ENCODE data around the gene AVPR1B. TPM values are rescaled to one million over a fixed set of nuclear protein-coding genes. Genes with fewer than 3 reads are reported as not detected.
A peak's percentile ranks its signal among the peaks of the same experiment; 100 is the strongest.

Gene AVPR1B
- total RNA-seq, 1 donor from 2014 or later: not detected

DNA sequence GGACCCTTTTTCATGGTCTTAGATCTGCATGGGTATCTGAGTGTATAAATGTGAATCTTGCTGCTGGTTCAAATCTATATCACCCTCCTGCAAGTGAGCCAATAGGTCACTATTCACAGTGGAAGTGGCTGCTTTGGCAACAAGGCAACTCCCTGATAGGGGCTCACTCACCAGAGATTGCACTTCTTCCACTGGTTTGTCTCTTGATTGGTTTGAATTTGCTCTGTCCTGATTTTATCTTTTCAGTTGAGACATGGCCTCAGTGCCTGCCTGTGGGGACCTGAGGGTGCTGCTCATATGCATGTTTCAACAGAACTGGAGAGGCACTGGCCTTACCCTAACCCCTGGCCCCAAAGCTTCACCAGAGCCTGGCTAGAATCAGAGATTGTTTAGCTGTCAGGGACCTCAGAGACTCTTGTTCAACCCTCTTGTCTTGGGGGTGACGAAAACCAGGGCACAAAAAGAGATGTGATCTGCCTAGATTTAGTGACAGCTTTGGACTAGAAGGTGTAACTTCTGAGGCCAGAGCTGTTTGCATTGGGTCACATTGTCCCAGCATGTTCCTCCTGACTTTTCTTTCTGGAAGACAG is 16.9 kb downstream of the AVPR1B start:
- H3K4me1 Mint-ChIP-seq (ENCODE audit: low read depth, unreplicated experiment): peaks cover 2% of the 10 kb centered on the region
- H3K9me3 Mint-ChIP-seq (ENCODE audit: unreplicated experiment): peaks cover 1% of the 10 kb centered on the region
- no peaks in the 10 kb centered on the region for H3K36me3 Mint-ChIP-seq (ENCODE audit: unreplicated experiment)

DNA sequence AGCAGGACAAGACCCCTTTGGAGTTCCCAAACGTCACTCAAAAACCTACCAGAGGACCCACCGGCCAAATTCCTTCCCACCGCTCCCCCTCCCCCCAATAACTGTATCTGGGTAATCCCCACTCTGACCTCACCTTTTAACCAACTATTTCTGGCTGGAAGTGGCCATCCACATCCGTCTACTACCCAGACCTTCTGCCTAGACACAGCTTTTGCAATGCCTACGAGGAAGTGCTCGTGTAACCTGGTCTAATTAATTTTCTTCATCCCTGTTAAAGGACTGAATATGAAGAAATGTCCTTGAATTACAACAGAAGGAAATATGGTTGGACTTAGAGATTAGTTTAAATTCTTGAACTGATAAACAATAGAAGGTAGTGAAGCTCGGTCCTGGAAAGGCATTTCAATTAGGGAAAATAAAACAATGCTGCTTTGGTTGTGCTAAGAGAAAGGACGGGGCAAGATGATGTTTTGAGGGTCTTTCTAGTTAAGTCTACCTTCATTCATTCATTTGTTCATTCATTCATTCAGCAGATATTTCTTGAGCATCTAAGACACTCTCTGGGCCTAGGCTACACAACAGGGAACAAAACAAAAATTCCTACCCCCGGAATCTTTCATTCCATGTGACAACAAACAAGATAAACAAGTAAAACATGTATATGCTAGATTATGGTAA is 18.8 kb downstream of the AVPR1B start:
- peaks cover 9% of the 10 kb centered on the region for H3K4me1 Mint-ChIP-seq (ENCODE audit: low read depth, unreplicated experiment)
- no peaks in the 10 kb centered on the region for H3K36me3 Mint-ChIP-seq (ENCODE audit: unreplicated experiment)
- DNase-seq: no peak
- H3K4me3 Mint-ChIP-seq (ENCODE audit: unreplicated experiment): no peak overlapping the region
- peaks cover 2% of the 10 kb centered on the region for H3K27me3 Mint-ChIP-seq (ENCODE audit: unreplicated experiment)
- TF ChIP-seq, protein P1, sequence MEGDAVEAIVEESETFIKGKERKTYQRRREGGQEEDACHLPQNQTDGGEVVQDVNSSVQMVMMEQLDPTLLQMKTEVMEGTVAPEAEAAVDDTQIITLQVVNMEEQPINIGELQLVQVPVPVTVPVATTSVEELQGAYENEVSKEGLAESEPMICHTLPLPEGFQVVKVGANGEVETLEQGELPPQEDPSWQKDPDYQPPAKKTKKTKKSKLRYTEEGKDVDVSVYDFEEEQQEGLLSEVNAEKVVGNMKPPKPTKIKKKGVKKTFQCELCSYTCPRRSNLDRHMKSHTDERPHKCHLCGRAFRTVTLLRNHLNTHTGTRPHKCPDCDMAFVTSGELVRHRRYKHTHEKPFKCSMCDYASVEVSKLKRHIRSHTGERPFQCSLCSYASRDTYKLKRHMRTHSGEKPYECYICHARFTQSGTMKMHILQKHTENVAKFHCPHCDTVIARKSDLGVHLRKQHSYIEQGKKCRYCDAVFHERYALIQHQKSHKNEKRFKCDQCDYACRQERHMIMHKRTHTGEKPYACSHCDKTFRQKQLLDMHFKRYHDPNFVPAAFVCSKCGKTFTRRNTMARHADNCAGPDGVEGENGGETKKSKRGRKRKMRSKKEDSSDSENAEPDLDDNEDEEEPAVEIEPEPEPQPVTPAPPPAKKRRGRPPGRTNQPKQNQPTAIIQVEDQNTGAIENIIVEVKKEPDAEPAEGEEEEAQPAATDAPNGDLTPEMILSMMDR (IDR thresholded peaks at IDR 0.05; ENCODE audit: partially characterized antibody, unreplicated experiment): no peak
- H3K9me3 Mint-ChIP-seq (ENCODE audit: unreplicated experiment): peaks cover 1% of the 10 kb centered on the region
- no peak overlapping the region for H3K27ac Mint-ChIP-seq (ENCODE audit: unreplicated experiment)

More for the DNA sequence above, 16.9 kb downstream of the AVPR1B start:
- H3K27me3 Mint-ChIP-seq (ENCODE audit: unreplicated experiment): peaks cover 2% of the 10 kb centered on the region
- H3K4me3 Mint-ChIP-seq (ENCODE audit: unreplicated experiment): no peak overlapping the region
- H3K27ac Mint-ChIP-seq (ENCODE audit: unreplicated experiment): no peak overlapping the region
- no peak for DNase-seq
- TF ChIP-seq, protein P1 (IDR thresholded peaks at IDR 0.05; ENCODE audit: partially characterized antibody, unreplicated experiment): no peak

DNA sequence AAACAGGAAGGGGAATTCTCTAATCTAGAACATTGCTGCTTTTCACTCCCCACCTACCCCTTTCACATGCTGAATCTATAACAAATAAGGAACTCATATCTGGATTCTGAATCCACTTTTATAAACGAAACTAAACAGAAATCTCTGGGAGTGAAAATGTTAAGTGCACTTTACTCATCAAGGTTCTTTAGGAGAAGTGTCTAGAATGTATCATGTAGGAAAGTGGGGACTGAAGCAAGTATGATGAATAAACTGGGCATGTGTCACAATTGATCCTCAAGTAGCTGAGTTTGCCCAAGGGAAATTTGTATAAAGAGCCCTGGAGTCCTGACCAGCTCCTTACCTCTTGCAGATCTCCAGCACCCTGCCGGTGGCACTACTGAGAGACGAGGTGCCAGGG is 19.8 kb downstream of the AVPR1B start:
- H3K4me3 Mint-ChIP-seq (ENCODE audit: unreplicated experiment): no peak overlapping the region
- H3K27me3 Mint-ChIP-seq (ENCODE audit: unreplicated experiment): peaks cover 2% of the 10 kb centered on the region
- no peaks in the 10 kb centered on the region for H3K36me3 Mint-ChIP-seq (ENCODE audit: unreplicated experiment)
- no peak for DNase-seq
- H3K4me1 Mint-ChIP-seq (ENCODE audit: low read depth, unreplicated experiment): peaks cover 9% of the 10 kb centered on the region
- H3K9me3 Mint-ChIP-seq (ENCODE audit: unreplicated experiment): peaks cover 1% of the 10 kb centered on the region
- H3K27ac Mint-ChIP-seq (ENCODE audit: unreplicated experiment): no peak overlapping the region
- TF ChIP-seq, protein P1 (IDR thresholded peaks at IDR 0.05; ENCODE audit: partially characterized antibody, unreplicated experiment): no peak

DNA sequence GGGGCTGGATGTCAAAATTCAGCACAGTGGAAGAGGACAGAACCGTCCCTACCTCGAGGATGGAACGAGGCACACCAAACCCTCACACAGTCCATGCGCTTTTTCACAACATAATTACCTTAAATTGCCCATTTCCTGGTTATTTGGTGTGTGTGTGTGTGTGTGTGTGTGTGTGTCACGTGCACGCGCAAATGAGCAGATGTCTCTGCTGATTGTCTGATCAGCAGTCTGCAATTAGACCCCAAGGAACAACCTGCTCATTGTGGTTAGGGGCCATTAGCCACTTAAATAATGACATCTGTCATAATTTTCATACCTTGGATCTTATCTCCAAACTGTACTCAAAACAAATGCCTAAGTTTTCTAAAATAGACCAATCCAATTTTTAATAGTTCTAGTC is 23.2 kb downstream of the AVPR1B start:
- H3K27ac Mint-ChIP-seq (ENCODE audit: unreplicated experiment): peak overlapping the region; percentile 38
- no peak overlapping the region for H3K4me3 Mint-ChIP-seq (ENCODE audit: unreplicated experiment)
- no peak for DNase-seq
- TF ChIP-seq, protein P1 (IDR thresholded peaks at IDR 0.05; ENCODE audit: partially characterized antibody, unreplicated experiment): no peak
- no peaks in the 10 kb centered on the region for H3K36me3 Mint-ChIP-seq (ENCODE audit: unreplicated experiment)
- H3K4me1 Mint-ChIP-seq (ENCODE audit: low read depth, unreplicated experiment): peaks cover 9% of the 10 kb centered on the region
- peaks cover 2% of the 10 kb centered on the region for H3K27me3 Mint-ChIP-seq (ENCODE audit: unreplicated experiment)
- peaks cover 1% of the 10 kb centered on the region for H3K9me3 Mint-ChIP-seq (ENCODE audit: unreplicated experiment)

DNA sequence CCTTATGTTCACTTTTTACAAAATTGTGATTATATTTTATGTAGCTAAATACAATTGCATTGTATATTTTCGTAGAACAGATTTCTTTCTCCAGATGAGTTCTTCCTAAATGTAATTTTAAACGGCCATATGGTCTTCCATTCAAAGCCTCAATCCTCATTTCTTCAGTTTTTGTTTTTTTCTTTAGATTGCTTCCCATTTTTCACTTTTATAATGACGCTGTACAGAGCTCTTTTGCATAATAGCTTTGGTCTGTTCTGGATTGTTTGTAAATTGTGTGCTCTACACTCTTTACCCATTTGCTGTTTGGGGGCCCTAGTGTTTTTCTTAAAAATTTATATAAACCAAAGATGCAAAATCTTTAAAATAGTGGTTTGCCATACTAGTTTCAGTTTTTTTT is 27.8 kb downstream of the AVPR1B start:
- DNase-seq: no peak
- TF ChIP-seq, protein P1 (IDR thresholded peaks at IDR 0.05; ENCODE audit: partially characterized antibody, unreplicated experiment): no peak
- Mint-ChIP-seq H3K27ac (ENCODE audit: unreplicated experiment) (no peak overlapping the region), H3K9me3 (ENCODE audit: unreplicated experiment) (no peaks in the 10 kb centered on the region), H3K4me1 (ENCODE audit: low read depth, unreplicated experiment) (peaks cover 3% of the 10 kb centered on the region), H3K27me3 (ENCODE audit: unreplicated experiment) (no peaks in the 10 kb centered on the region), H3K36me3 (ENCODE audit: unreplicated experiment) (no peaks in the 10 kb centered on the region), H3K4me3 (ENCODE audit: unreplicated experiment) (no peak overlapping the region)
